ENCODE results near the gene FERMT3.

FERMT3 gene

DNA sequence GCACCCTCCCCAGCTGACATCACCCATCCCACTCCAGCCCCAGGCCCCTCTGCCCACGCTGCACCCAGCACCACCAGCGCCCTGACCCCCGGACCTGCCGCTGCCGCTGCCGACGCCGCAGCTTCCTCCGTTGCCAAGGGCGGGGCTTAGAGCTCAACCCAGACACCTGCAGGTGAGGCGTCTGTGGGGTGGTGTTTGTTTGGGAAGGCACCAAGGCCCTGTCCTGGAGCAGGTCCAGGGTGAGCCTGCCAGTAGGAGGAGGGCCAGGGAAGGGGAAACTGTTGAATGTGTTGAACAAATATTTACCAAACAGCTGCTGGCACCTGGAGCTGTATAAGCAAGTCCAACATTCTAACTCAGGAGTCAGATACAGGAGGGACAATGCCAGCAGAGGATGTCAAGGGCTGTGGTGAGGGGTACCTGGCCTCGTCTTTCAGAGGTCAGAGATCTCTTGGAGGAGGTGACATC lies 31.0 kb downstream of the FERMT3 start:
- DNase-seq (ENCODE audit: low read depth), result no peak
- no peak overlapping the region for H3K4me3 ChIP-seq (ENCODE audit: low read depth, low read length)
- TF ChIP-seq, protein P1, sequence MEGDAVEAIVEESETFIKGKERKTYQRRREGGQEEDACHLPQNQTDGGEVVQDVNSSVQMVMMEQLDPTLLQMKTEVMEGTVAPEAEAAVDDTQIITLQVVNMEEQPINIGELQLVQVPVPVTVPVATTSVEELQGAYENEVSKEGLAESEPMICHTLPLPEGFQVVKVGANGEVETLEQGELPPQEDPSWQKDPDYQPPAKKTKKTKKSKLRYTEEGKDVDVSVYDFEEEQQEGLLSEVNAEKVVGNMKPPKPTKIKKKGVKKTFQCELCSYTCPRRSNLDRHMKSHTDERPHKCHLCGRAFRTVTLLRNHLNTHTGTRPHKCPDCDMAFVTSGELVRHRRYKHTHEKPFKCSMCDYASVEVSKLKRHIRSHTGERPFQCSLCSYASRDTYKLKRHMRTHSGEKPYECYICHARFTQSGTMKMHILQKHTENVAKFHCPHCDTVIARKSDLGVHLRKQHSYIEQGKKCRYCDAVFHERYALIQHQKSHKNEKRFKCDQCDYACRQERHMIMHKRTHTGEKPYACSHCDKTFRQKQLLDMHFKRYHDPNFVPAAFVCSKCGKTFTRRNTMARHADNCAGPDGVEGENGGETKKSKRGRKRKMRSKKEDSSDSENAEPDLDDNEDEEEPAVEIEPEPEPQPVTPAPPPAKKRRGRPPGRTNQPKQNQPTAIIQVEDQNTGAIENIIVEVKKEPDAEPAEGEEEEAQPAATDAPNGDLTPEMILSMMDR (IDR thresholded peaks at IDR 0.05; ENCODE audit: insufficient read depth, low read depth, low read length, missing control alignments), result no peak

DNA sequence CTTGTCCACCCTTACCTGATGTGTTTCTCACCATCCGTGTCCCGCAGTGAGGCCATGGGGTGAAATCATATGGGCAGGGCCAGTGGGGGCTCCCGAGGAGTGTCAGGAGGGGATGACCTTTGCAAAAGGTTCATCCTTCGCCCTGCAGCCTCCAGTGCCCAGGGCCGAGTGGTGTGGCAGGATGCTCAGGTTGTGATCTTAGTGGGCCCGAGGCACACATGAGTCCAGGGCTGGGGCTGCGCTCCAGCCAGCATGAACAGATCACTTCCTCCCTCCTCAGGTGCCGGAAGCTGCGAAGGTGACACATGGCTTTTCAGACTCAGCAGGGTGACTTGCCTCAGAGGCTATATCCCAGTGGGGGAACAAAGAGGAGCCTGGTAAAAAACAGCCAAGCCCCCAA lies 31.6 kb downstream of the FERMT3 start:
- TF ChIP-seq, protein P1 (IDR thresholded peaks at IDR 0.05; ENCODE audit: insufficient read depth, low read depth, low read length, missing control alignments), result no peak
- H3K4me3 ChIP-seq (ENCODE audit: low read depth, low read length), result no peak overlapping the region
- peak; percentile 87 for DNase-seq (ENCODE audit: low read depth)

DNA sequence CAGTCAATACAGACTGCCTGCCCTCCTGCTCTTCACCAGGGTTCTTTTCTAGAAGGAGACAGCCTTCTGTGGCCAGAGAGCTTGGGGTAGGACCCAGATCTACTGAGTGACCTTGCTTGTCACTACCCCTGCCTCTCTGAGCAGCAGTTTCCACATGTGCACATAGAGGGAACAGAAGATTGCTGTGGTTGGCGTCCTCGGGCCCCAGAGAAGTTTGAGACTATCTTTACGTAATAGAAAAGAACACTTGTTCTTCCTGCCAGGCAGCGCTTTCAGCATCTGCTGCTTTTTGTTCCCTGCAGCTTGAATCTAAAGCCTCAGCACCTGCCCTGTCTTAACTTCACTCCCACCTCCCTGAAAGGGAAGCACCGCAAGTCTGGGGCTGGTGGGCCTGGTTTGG lies 32.5 kb downstream of the FERMT3 start:
- peak; percentile 40 for DNase-seq (ENCODE audit: low read depth)

DNA sequence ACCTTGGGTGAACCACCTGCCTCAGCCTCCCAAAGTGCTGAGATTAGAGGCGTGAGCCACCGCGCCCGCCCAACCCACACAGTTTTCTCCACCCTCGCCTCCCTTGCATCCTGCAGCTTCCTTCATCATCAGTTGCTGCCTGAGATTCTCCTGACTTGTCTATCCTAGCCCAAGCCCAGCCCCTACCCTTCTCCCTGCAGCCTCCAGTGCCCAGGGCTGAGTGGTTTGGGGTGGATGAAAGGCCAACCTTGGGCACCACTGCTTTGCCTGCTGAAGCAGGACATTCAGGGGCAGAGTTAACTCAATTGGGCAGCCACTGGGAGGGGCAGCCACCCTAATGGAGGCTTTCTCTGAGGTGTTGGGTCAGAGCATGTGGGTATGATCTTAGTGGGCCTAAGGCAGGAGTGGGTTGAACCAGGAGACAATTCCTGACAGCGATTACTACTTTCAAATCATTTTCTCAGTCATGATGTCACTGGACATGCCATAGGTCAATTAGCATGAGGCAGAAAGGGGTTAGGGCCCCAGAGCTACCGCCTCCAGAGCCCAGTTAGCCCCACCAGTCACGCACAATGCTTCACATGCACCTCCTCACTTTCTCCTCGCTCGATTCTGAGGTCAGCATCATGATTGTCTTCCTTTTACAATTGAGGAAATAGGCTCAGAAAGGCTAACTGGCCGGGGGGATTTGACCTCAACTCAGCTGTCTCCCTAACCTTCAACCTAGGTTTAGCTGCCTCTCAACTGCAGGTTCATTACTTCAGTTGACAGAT lies 33.3 kb downstream of the FERMT3 start:
- TF ChIP-seq, protein P1 (IDR thresholded peaks at IDR 0.05; ENCODE audit: insufficient read depth, low read depth, low read length, missing control alignments), result no peak
- peak; percentile 92 for DNase-seq (ENCODE audit: low read depth)
- peak overlapping the region; percentile 76 for H3K4me3 ChIP-seq (ENCODE audit: low read depth, low read length)

More for the DNA sequence above, 32.5 kb downstream of the FERMT3 start:
- TF ChIP-seq, protein P1 (IDR thresholded peaks at IDR 0.05; ENCODE audit: insufficient read depth, low read depth, low read length, missing control alignments), result no peak
- peak overlapping the region; percentile 16 for H3K4me3 ChIP-seq (ENCODE audit: low read depth, low read length)

DNA sequence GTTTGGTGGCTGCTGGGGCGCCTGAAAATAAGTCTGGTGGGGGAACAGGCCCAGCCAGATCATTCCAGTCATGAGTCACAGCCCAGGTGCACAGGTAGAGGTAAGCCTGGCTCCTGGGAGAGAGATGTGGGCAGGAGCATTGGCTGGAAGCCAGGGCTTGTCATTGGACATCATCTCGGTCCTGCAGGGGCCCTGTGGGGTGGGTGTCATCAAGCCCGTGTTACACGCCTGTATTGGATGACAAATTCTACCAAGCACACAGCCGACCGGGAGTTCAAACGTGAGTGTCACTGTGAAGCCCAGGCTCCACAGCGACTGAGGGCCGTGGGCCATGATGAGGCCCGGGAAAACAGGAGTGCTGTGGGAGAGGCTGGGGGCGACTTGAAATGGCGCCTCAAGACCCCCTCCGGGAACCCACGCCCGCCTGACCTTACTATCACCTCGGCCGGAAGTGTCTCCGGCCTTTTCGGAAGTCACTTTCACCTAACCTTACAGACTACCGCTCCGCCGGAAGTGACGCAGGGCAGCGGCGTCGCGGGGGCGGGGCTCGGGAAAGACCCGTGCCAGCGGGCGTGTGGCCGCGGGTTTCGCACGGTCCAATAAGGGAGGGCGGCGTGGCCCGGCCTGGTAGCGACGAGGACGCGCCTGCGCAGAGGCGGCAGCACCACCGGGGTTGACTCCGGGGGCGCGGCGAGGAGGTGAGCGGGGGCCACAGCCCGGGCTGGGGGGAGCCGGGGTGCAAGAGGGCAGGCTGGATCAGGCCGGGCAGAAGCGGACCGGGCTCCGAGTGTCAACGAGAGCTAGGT lies 34.1 kb downstream of the FERMT3 start, which contains the start of gene FKBP2:
TSS of gene FKBP2 (plus strand) at position 661 of the 806 bp plus-strand sequence. CDS start 1,293 bp downstream, outside the sequence.
- DNase-seq (ENCODE audit: low read depth), result peak; percentile 99
- TF ChIP-seq, protein P1 (IDR thresholded peaks at IDR 0.05; ENCODE audit: insufficient read depth, low read depth, low read length, missing control alignments), result no peak
- peak within 1 kb of the TSS; percentile 89 for H3K4me3 ChIP-seq (ENCODE audit: low read depth, low read length)

DNA sequence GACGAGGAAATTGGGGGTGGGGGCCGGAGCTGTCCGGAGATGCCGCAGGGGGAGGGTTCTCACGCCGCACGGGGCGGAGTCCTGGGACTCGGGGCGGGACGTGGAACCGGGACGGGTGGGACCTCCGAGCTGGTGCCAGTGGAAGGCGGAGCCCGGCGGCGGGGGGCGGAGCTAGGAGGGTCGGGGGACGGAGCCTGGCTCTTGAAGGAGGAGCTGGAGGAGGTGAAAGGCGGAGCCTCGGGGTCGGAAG lies 34.6 kb downstream of the FERMT3 start:
- DNase-seq (ENCODE audit: low read depth), result peak; percentile 100
- peak overlapping the region; percentile 76 for H3K4me3 ChIP-seq (ENCODE audit: low read depth, low read length)
- TF ChIP-seq, protein P1 (IDR thresholded peaks at IDR 0.05; ENCODE audit: insufficient read depth, low read depth, low read length, missing control alignments), result no peak
